NCI-H774 (cell line): Measurements from ENCODE around the gene SCAMP1.

Experiments used
- DNase-seq: peaks from one replicate; lab custom pipeline; 2025; lab: John Stamatoyannopoulos, UW

Gene SCAMP1

DNA sequence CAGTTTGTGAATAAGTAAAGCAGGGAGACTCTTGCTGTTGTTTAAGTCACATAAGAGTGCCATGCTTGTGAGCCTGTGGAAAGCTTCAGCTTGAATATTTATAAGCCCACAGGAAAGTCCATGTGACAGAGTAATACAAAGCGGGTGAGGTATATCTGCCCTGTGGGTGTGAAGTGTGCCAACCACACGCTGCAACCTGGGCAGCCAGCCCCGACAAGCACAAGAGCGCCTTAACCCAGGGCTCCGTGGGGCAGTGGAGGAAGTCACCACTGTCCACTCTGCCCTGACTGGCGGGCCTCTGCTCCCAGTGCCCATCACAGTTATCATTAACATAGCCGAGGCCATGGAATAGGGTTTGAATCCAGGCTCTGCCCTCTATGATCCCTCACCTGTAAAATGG lies 132.2 kb downstream of the SCAMP1 start:
- DNase-seq = no peak

DNA sequence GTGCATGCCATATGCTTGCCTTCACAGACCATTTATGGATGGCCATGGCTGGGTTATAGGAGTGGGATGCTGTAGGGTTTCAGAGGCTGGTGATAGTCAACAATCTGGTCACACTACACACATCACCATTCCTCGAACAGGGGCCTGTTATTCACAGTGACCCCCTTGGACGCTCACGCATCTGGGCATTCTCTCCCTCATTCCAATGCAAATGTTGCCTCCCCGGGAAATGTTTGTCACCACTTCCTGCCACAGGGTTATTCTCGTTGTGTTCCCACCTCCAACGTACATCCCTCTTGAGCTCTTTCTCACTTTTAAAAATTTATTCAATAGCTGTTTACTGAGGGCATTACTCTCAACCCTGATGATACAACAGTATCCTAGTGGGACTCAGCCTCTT lies 135.4 kb downstream of the SCAMP1 start:
- DNase-seq = no peak

DNA sequence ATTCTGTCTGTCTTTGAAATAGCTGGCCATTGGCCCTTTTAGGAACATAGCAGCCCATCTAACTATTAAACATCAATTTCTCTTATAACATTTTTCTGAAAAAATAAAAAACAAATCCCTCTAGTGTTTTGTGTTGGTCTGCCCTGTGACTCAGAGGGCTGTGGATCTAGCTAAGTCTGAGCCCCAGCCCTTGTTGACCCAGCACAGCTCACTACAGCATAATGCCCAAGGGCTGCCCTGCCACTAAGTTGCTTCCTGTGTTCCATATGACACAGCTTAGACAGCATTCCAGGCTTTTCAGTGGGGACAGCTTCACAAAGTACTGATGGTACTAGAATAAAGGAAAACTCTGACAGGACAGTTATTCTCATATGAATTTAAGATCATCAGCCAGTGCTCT lies 136.0 kb downstream of the SCAMP1 start:
- DNase-seq = no peak

DNA sequence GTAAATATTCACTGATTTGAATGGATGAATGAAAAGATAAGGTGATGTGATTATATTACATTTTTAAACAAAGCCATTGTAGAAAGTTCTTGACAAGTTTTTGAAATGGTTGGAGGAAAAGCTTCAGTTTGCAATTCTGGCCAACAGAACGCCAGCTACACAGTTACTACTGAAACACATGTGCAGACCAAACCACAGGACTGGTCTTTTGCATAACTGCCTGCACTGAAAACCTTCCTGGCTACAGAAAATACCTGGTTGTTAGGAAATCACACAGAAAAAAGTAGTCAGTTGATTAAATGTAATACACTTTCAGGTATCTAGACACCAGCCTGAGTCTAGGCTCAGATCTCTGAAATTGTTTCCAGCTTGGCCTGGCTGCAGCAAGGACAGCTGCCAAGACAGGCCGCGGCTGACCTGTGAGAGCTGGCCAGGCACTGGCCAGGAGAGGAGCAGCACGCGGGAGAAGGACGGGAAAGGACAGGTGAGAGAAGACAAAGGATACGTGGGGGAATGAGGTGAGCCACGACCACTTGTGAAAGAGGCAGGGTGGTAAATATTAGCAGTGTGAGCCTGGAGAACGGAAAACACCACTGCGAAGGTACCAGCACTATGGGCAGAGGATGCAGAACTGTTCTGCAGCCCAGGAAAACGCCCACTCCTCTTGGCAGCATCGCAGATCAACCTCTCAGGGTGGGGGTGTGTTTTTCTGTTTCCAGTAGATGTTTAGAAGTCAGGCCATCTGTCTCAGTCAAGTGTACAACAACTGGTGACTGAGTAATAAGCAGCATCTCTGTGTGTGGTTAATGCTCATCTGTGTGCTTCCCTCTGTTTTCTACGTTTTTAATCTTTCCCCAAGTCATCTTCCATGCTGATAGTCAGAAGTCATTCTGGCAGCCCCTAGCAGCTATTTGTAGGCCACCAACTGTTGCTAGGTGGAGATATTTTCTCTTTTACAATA lies 137.4 kb downstream of the SCAMP1 start:
- no peak for DNase-seq

- DNase-seq = no peak
Observed at GRCh38 chr5:78499485-78499884, 139.1 kb downstream of the SCAMP1 start.

- no peak for DNase-seq
Observed at GRCh38 chr5:78500028-78500427, 139.6 kb downstream of the SCAMP1 start.

- no peak for DNase-seq
Observed at GRCh38 chr5:78500871-78501270, 140.5 kb downstream of the SCAMP1 start.

GRCh38 chr5:78501411-78502352 lies 141.3 kb downstream of the SCAMP1 start:
- DNase-seq = no peak

DNA sequence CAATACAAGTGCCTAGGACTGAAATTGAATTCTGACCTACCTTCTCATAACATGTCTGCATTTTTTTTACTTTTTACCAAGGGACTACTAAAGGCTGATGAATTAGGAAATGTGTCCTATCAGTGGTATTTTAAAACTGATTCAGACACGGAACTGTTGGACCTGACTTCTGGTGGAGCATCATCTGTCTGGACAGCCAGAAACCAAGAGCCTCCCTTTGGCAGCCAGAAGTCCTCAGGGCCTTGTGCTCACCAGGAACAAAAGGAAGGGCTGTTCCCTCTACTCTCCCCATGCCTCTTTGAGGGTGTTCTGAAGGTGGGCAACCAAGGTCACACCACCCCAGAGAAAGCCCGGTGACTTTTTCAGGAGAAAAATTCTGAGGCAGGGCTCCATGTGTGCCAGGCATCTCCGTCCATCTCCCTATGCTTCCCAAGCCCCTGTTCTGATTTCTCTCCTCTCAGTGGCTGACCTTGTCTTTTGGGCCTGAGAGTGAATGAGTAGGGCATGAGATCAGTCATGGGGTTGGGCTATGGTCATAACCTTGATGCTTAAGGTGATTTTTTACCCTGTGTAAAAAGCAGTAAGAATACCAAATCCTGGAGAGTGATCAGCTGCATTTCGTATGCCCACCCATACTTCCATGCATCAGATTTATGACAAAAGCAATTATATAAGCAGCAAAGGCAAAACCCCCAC lies 143.7 kb downstream of the SCAMP1 start:
- DNase-seq = no peak

- no peak for DNase-seq
Observed at GRCh38 chr5:78504704-78505677, 144.6 kb downstream of the SCAMP1 start.

- DNase-seq = no peak
Observed at GRCh38 chr5:78505860-78506259, 145.4 kb downstream of the SCAMP1 start.

DNA sequence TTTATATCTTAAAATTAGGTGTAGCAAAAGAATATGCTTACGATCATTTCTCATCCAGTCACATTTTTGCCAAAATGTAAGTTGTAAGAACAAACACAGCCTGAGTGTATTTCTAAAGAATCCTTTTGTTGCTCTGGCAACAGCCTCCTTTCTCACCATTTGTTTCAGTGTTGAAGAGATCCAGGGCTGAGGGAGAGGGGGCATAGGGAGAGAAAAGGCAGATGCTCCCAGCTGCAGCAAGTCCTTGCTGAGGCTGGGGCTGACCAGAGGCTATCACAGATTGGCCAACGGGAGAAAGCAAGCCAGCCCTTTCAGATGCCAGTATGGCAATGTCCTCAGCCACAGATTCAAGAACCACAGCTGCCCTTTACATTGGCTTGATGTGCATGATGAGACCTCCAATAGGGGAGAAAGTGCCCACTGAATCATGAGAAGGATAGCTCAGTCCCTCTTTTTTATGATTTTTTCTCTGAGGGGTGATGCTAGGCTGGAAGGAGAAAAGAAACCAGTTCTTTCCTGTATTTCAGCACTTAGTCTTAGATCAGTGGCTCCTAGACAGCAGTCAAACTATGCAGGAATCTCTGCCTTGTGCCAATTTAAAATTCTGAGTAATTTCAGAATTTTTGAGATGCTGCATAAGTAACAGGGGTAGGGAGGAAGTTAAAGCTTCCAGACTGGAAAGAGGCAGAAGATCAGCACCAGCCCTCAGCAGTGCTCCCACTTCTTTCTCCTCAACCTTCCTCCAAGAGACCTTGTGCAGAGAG lies 146.0 kb downstream of the SCAMP1 start:
- DNase-seq = no peak

DNA sequence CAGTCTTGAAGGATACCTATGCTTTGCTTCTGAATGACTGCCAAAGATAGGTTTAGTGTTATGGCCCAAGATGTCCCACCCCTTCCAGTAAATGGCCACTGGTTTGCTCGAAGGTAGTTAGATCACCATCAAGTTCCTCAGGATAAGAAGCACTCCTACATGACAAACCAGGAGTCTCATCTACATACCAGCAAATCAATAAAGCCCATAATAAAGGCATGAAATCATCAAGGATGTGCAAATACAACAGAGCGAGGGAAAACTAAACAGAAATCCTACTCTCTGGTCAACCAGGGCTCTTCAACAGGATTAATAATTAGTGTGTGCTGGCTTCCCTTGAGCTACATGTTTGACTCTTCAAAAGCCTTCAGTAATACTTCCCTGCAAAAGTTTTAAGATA lies 147.1 kb downstream of the SCAMP1 start:
- DNase-seq = no peak

DNA sequence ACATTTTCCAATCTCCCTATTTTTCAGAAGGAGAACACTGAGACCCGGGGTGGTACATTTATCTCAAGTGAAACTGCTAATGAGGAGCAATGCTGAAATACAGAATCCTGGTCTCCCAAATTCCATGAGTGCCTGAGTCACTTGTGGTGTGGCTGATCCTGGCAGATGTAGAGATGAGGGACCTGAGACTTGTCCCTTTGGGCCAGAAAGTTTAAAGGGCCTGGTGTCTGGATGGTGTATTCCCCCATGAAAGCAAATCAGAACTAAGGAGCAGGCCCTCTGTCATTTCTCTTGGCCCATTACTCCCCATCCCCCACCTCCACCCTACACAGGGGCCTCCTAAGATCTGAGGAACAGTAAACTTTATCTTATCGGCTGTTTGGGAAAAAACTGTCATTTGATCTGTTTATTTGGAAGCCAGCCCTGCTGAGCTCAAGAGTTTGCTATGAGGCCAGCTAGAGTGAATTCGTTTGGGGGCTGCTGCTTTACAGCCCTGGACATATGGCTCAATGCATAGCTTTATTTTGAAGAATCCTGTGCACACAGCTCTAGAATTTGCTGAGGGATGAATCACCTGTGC lies 147.9 kb downstream of the SCAMP1 start:
- no peak for DNase-seq

- DNase-seq = no peak
Observed at GRCh38 chr5:78509145-78509865, 148.9 kb downstream of the SCAMP1 start.

DNA sequence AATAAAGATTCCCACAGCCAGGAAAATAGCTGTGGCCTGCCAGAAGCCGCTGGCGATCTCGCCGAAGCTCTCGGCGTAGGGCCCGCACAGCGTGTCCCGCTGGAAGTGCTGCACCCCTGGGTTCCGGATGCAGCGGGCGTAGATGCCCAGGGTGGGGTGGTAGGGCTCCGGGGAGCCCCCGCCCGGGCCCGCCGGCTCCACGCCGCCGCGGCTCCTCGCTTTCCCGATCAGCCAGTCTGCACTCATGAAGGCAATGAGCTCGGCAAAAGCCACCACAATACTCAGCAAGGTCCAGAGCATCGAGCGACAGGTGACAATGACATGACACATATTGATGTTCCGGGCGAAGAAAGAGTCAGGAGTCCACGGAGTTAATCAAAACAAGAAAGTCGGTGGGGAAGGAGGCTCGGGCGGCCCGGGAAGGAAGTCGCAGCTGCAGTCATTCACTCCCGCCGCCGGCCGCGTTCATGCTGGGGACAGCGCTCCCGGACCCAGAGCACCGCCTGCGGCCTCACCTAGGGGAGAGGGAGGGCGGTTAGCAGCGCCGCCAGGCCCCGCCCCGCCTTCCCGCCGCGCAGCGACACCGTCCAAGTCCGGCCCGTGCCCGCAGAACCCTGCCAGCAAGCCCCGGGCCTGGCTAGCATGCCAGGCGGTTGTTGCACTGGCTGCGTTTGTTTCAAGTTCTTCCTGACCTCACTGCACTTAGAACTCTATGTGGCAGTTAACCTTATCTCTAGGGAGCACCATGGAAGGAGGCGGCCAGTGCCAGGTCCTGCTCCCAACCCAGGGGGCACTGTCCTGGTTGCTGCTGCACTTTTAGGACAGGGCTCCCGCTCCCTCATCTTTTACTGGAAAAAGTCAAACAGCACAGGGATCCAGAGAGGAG lies 149.7 kb downstream of the SCAMP1 start:
- DNase-seq = peak; percentile 46

- DNase-seq = no peak
Observed at GRCh38 chr5:78511121-78511906, 150.9 kb downstream of the SCAMP1 start.
